HG03066 (cell line): Measurements from ENCODE around the gene CAMK1D.

Experiments used
- ATAC-seq: cut with Tn5 transposase; IDR thresholded peaks from one replicate; pipeline ENCODE4 v1.9.1; 2021; ENCODE audit warnings: low read depth; ENCODE audit not compliant: unreplicated experiment

The CAMK1D gene

DNA sequence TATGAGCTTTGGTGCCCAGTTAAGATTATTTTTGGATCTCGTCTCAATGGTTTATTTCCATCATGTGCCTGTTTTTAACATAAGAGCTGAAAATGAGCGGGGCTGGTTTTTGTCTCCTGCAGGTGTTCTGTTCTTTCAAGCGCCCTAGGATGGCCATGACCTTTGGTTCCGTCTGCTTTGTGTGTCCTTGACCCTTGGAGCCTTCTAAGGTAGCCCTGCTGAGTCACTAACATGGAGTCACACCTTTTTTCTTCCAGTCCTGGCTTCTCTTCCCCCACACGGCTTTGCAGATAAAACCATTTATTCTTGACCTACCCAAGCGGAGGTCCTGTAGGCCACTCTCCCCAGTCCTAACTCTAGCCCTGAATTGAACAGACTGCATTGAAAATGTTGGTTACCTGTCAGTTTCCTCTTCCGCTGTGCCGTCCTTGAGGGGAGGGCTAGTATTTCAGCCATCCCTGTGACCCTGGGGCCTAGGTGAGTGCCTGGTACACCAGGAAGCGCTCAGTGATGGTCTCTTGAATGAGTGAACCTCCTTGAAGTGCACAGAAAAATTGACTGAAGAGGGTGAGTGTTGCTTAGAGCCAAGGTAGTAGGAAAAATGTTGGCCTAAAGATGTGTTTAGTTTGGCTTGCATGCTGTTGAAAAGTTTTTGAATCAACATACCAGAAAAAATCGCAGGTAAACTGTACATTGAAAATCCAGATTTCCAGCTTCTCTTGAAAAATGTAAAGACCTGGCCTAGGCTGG lies 48.0 kb downstream of the CAMK1D start:
- no peak for ATAC-seq

DNA sequence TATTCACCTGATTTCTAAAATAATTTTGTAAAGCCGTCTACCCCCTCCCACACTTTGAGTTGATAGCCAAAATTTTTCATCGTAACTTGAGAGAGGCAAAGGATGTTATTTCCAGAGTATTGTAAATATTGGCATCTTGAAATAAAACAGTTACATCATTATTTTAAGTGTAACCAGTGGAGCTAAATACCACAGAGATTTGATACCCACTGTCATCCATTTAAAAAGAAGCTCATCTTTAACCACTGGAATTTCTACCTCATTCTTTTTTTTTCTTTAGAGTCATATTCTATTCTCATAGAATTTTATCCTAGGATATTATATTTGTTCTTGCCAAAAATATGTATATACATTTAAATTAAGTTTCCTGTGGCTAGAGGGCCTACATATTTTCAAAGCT lies 48.6 kb downstream of the CAMK1D start:
- ATAC-seq = no peak

DNA sequence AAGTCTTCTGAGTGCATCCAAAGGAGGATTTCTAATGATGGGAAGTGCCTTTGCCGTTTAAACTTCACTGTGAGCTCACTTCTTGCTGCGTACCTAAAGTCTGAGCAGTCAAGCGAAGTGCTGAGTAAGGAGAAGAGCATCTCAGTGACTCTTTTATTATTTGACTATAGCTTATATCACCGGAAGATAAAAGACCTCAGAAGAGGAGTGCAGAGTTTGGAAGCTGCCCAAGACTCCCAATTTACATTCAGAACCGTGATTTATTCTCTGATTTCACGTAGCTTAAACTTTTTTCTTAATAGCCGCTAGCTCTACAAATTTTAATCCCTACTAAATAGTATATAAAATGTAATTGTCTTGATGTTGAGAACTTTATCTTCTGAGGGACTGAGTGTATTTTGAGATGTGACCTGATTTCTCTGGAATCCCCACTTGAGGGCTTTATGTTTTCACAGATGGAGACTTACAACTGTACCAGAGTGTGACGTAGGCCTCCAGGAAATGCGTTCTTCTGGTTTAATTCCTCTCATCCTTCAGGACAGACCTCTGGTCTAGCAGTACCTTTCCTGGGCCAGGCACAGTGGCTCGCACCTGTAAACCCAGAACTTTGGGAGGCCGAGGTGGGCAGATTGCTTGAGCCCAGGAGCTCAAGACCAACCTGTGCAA lies 51.1 kb downstream of the CAMK1D start:
- ATAC-seq = no peak

DNA sequence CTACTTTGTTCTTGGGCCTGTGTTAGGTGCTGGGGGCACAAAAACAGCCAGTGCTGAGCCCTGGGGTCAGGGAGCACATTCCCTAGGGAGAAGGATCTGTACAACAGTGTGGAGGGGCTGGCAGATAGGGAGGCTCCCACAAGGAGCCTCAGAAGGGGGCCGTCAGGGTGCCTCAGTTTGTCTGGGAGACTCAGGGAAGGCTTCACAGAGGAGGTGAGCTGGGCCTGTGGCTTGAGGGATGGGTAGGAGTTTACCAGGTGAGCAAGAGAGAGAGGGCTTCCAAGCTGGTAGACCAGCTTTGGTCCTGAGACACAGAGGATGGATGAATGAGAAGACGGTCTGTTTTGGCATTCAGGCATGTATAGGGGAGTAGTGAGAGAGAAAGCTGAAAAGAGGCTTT lies 52.1 kb downstream of the CAMK1D start:
- no peak for ATAC-seq

DNA sequence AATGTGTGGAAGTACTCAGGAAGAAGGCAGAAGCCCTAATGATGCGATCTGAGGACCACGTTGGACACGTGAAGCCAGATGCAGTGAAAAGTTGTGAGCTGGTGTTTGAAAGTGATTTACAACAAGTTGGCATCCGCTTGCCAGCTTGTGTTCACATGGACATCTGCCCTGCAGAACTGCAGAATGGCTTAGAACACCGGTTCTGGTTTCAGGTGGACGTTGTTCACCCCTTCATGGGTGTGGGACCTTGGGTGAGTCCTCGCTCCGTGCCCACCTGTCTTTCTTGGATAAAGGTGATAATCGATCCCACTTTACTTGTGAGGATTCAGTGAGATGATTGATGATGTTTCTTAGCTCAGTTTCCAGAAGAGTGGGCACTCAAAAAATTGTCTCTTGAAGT lies 53.8 kb downstream of the CAMK1D start:
- no peak for ATAC-seq

DNA sequence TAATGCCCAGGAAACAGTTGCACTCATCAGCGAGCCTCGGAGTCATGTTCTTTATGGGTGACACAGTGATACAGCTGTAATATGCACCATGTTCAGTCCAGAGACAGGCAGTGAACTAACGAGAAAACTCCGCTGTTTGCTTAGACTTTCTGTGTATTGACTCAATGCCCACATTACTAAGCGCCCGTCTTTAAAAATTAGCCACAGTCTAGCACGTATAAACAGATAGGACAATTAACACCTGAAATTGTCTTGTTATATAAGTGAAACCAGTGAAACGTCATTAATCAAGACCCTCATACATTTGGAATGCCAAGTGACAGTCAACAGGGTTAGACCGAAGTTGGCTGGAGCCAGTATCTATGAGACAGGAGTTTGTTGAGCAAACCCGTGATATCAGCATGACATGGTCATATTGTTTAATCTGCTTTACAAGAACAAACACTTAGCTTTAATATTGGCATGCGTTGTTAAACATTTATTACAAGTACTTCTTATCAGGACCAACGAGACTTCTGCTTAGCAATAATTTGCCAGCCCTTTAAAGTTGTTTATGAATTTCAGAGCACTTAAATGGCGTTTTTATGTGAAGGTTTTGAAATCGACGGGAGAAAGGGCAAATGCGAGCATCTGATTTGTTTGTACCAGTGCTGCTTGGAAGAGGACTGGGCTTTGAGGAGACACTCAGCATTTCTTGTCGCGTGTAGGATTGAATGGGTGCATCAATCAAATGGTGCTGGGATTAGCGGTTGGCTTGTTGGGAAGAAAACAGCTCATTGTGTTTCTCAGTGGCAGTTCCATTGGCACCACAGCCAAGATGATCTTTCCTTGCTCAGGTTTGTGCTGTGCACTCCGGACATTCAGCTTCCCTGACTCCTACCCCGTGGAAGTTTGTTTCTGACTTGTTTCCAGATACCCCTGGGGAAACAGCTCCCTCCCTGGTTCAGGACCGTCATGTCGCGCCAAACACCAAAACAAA lies 56.3 kb downstream of the CAMK1D start:
- no peak for ATAC-seq

DNA sequence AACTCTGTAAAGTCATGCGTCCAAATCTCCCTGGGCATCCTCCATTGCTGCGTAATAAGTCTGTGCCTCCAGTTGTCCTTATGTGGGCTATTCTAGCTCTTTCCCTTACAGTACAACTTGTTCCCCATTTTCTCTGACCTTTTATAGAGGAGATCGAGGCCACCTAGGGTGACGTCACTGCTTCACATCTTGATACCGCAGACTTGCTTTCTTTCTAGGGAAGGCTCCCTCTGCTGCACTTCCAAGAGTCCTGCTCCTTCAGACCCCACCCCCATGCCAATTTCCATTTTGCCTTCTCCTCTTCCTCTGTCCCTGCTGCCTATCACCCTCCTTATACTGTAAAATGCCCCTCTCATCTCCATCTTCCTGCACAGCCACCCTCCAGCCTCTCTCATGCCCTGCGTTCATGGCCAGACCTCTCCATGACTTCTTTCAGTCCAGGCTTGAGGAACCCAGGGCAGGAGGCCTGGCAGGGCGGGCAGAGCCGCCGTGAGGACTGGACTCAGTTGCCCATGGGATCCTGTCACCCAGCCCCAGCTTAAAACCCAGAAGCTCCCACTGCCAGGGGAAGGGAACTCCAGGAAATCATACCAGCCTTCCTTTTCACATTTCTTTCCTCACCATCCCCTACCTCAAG lies 57.5 kb downstream of the CAMK1D start:
- ATAC-seq = no peak

DNA sequence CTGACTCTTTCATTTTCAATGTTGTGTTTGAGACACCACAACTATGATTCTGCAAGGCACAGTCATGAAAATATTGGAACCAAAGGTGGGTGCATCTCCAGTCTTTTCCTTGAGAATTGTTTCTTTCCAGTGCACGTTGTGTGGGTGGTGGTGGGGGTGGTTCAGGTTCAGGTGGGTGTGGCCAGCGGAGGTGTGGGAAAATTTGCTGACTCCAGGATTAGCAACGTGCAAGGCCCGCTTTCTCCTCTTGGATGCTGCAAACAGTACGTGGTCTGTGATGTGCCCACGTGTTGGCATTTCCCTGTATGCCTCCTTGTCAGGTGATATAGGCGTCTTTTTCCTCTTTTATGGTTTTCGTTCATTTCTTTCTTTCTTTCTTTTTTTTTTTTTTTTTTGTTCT lies 59.1 kb downstream of the CAMK1D start:
- no peak for ATAC-seq

DNA sequence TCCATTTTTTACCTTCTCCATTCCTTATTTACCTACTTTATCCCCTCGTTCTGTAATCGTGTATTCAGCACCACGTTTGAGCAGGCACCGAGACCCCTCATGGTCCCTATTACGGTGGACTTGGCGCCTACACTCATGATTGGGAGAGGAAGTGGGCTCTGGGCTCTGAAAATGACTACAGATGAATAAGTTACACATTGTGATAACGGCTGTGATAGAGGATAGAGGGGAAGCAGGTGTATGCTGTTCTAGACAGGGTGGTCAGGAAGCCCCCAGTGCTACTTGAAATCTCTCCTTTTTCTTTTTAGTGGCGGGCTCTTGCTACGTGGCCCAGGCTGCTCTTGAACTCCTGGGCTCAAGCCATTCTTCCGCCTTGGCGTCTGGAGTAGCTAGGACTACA lies 59.8 kb downstream of the CAMK1D start:
- ATAC-seq = no peak

DNA sequence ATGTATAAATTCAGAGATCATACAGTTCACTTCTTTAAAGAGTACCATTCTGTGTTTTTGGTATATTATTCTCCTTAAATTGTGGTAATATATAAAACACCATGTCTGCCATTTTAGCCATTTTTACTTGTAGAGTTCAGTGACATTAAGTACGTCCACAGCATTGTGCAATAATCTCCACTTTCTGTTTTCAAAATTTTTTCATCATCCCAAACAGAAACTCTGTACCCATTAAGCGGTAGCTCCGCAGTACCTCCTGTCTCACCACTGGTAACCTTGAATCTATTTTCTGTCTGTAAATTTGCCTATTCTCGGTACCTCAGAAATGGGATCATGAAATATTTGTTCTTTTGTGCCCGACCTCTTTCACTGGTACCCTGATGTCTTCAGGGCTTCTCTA lies 60.3 kb downstream of the CAMK1D start:
- no peak for ATAC-seq

DNA sequence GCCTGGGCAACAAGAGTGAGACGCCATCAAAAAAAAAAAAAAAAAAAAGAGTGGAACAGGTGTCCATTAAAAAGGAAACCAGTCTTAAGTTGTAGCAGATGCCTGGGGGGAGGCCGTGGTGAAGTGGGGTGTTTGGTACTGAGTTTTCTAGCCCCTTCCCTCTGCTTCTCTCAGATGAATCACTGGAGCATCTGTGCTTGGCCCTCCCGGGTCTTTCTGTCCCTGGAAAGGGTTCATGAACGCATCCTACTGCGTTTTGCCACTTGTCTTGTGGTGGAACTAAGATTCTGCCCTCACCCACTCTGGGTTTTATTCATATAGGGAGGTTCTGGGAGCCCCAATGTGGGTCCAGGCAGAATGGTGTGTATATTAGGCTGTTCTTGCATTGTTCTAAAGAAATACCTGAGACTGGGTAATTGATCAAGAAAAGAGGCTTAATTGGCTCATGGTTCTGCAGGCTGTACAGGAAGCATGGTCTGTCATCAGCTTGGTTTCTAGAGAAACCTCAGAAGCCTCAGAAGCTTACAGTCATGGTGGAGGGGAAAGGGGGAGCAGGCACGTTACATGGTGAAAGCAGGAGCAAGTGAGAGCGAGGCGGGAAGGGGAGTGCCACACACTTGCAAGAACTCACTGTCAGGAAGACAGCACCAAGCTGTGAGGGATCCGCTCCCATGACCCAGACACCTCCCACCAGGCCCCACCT lies 63.5 kb downstream of the CAMK1D start:
- no peak for ATAC-seq

DNA sequence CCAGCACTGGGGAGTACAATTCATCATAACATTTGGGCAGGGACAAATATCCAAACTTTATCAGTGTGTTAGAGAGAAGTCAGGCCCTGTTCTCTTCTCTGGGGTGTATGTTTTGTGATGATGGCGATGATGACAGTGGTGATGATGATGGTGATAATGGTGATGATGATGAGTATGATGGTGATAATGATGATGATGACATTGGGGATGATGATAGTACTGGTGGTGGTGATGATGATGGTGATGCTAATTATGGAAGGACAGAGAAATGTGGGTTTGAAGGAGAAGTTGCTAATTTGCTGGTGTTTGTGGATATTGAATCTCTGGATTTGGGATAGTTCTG lies 64.0 kb downstream of the CAMK1D start:
- no peak for ATAC-seq

DNA sequence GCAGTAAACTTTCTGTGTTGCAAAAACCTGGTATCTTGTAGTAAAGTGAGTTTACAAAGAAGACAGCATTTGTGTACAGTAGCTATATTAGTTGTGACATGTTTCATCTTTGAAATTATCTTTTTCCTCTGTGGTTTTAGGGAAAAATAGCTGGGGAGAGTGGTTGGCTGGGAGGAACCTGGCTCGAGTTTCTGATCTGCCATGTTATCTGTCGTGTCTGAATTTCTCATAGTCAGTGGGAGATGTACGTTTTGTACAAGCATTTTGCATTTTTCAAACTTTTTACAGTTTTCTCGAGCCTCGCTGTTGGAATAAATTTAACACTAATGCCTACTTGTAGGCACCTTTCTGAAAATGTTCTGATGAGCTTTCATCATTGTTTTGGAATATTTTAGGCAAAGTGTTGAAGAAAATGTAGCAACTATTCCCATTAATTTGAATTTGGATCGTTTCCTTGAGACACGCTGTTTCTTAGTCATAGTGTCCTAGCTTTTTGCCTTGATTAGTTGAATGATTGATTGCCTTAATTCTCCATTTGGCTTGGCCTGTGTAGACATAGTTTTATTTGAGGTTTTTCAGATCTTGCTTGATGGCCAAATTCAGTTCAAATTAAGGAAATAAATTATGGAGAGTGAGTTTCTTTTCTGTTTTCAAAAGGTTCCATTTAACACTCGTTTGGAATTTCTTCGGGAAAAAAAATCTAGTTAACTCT lies 65.1 kb downstream of the CAMK1D start:
- no peak for ATAC-seq

DNA sequence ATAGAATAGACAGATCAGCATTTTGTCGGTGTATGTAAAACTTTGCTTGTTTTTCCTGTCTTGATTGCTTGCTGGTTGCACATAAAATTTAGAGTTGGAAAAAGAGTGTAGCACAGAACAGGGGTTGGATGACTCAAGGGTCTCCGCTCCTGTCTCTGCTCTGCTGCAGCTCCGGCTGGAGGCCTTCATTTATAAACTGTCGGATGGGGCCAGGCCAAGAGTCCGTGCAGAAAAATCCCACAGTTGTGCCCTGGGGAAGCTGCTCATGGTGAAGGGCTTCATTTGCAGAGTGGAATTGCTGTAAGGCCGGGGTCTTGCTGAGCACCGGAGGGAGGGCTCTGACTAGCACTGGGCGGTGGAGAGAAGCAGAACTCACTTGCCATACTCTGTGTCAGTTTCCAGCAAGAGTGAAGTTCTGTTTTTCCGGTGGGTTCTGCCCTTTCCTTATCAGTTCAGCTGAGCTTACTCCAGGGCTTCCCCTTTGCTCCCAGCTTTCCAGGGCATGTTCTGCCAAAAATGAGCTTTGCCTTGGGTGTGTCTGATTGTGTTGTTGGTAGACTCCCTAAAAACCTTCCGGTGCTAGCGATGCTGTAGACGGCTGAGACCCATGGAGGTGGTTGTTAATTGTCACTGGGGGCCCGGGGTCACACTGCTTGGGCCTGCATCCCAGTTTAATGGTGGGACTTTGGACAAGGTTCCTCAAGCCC lies 67.2 kb downstream of the CAMK1D start:
- no peak for ATAC-seq

DNA sequence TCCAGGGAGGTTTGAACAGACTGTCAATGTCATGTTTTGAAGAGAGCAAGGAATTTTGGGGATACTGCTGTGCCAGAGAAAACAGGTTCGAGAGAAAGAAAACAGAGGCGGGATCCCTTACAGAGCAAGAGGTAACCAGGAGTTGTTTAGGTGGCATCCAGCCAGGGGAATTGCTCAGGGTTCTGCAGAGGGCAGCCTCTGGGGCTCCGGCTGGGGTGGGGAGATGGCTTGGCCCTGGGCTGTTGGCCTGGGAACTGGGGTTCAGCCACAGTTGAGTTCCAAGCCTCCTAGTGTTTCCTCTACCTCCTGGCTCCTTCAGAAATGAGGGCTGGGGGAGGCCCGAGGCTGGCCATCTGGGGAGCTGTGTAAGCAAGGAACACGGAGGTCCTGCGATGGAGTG lies 68.0 kb downstream of the CAMK1D start:
- no peak for ATAC-seq

DNA sequence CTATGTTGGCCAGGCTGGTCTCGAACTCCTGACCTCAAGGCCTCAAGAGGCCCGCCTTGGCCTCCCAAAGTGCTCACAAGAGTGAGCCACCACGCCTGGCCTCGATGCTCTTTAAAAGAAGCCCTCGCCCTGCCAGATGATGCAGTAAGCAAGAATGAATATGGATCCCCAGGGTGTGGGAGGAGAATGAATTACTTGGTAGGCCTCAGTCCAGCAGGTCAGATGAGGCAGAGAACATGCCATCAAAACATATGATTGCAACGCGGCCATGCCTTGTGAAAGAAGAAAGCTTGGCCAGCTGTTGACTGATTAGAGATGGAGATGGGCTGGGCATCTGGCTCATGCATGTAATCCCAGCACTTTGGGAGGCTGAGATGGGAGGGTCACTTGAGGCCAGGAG lies 68.7 kb downstream of the CAMK1D start:
- ATAC-seq = no peak

DNA sequence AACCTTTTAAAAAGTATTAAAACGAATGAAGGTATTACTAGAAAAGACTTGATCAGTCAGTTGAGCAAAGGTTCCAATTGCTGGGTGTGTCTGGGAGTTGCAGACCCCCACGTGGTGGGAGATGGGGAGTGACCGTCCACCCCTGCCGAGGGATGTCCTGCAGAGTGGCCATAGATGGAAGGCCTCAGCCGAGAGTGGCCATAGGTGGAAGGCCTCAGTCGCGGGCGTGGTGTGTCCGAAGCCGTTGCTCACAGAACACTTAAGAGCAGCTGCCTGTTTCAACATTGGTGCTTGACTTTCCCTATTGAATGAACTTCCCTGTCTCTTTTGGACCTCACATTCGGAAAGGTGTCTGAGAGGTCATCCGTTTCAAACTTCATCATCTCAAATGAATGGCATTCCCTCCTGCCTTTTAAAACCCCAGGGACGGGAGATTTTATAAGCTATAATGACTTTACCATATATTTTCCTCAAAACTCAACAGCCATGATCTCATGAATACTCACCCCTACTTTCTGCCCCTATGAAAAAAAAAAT lies 69.4 kb downstream of the CAMK1D start:
- ATAC-seq = no peak

DNA sequence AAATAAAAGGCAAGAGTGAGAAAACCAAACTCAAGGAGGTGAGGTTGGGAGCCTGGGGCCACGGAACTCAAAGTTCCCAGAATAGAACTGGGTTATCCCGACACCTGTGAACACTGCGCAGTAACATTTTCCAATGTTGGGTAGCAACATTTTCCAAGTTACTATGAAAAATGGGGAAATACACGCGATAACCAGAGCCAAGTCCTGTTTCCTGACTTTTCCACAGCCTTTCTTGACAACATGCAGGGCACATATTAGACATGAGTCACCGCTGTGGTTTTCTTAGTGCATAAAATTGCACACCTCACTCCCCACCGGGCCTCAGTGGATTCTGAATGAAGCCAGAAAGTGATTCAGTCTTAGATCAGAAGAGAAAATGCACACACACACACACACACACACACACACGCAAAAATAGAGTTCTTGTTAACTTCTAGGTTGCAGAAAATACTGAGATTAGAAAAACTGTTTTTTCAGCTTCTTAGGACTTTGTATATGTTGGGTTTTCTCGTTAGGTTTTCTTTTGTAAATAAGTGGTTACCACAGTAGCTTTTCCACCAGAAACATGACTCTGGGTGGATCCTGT lies 70.0 kb downstream of the CAMK1D start:
- no peak for ATAC-seq
